SU-DHL-6 (cell line): ENCODE results near the gene CEP43.

ENCODE experiments used
- H2AFZ ChIP-seq: fragments of 200-600 bp; sonication (generic); 2 replicates; pipeline ENCODE4 v1.6.1; 2014; ENCODE audit warnings: low read depth, mild to moderate bottlenecking, moderate library complexity, mixed read lengths, antibody characterized with exemption, low read length; ENCODE audit not compliant: severe bottlenecking
- H3F3A ChIP-seq: fragments of 200-600 bp; shearing (Covaris generic); 2 replicates; pipeline ENCODE4 v1.6.0; 2016; ENCODE audit warnings: antibody characterized with exemption, mild to moderate bottlenecking; ENCODE audit not compliant: insufficient read depth
- H3K27ac ChIP-seq: fragments of 200-600 bp; sonication (generic); 2 replicates; pipeline ENCODE4 v1.5.1; 2016; ENCODE audit warnings: low read depth, mild to moderate bottlenecking, low read length, moderate library complexity, mixed read lengths
- H3K27me3 ChIP-seq: fragments of 200-600 bp; sonication (generic), shearing (Covaris generic); 2 replicates; pipeline ENCODE4 v1.6.0; 2014; ENCODE audit warnings: mild to moderate bottlenecking, low read length
- H3K36me3 ChIP-seq: fragments of 200-600 bp; sonication (generic); 2 replicates; pipeline ENCODE4 v1.6.1; 2014; ENCODE audit warnings: mild to moderate bottlenecking, low read length, mixed read lengths
- H3K4me2 ChIP-seq: fragments of 300-600, 200-600 bp; shearing (Covaris generic), sonication (generic); 2 replicates; pipeline ENCODE4 v1.6.0; 2014; ENCODE audit warnings: low read length, low read depth, mild to moderate bottlenecking; ENCODE audit not compliant: poor library complexity, severe bottlenecking
- H3K4me3 ChIP-seq: fragments of 200-600 bp; sonication (generic); 2 replicates; pipeline ENCODE4 v1.5.1; 2014; ENCODE audit warnings: antibody characterized with exemption, low read length, mild to moderate bottlenecking, mixed read lengths; ENCODE audit not compliant: insufficient read depth, poor library complexity, severe bottlenecking
- H3K79me2 ChIP-seq: fragments of 200-600 bp; sonication (generic); 2 replicates; pipeline ENCODE4 v1.6.1; 2014; ENCODE audit warnings: mild to moderate bottlenecking, low read length, moderate library complexity; ENCODE audit not compliant: insufficient read depth
- H3K9ac ChIP-seq: fragments of 200-600 bp; sonication (generic); 2 replicates; pipeline ENCODE4 v1.7.0; 2014; ENCODE audit warnings: mild to moderate bottlenecking, low read length
- H3K9me2 ChIP-seq: fragments of 200-600 bp; sonication (generic); replicated peaks from 2 replicates; pipeline ENCODE4 v1.6.1; 2014; ENCODE audit warnings: low read length; ENCODE audit not compliant: insufficient read depth
- H3K9me3 ChIP-seq: fragments of 200-600 bp; sonication (generic); 2 replicates; pipeline ENCODE4 v1.6.1; 2014; ENCODE audit warnings: low read length, mixed read lengths; ENCODE audit not compliant: insufficient read depth
- H4K20me1 ChIP-seq: fragments of 200-600 bp; sonication (generic); 2 replicates; pipeline ENCODE4 v1.6.1; 2014; ENCODE audit warnings: low read depth, mild to moderate bottlenecking, antibody characterized with exemption, low read length, moderate library complexity, mixed read lengths
- EZH2phosphoT487 ChIP-seq: fragments of 200-600 bp; sonication (generic), shearing (Covaris generic); conservative IDR thresholded peaks from 2 replicates; pipeline ENCODE4 v1.6.1; 2018; ENCODE audit warnings: mild to moderate bottlenecking, antibody characterized with exemption, low read length, moderate library complexity, mixed read lengths
- TF ChIP-seq, protein P1 (sequence below): fragments of 200-600 bp; sonication (generic); IDR thresholded peaks from one replicate; pipeline ENCODE4 v1.5.1; 2017; ENCODE audit warnings: antibody characterized with exemption, mild to moderate bottlenecking, low read length, moderate library complexity; ENCODE audit not compliant: insufficient read depth, poor library complexity, severe bottlenecking

The CEP43 gene

DNA sequence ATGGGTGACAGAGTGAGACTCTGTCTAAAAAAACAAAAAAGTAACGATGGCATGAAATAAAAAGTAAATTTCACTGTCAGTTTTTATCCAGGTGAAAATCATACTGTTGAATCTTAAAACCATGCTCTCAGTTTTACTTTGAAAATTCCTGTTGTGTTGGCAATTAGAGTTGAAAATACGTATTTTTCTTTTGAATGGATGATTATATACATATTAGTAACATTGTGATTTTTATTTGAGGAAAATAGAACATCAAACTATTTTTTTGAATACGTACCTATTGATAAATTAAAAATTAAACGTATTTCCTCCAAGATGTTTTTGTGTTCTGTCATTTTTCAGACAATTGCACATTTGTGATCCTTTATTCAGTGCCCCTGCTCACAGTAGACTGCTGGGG, 14.7 kb downstream of the CEP43 start:
- no peaks in the 10 kb centered on the region for H3K27me3 ChIP-seq
- H3K79me2 ChIP-seq, result peaks cover 4% of the 10 kb centered on the region; the same call in 1 of the 2 replicates
- H3K9me2 ChIP-seq, result no peaks in the 10 kb centered on the region
- H2AFZ ChIP-seq, result no peak overlapping the region
- no peak overlapping the region for H3K27ac ChIP-seq
- no peaks in the 10 kb centered on the region for H3K9me3 ChIP-seq
- peaks cover 6% of the 10 kb centered on the region; the same call in 1 of the 2 replicates for H3F3A ChIP-seq
- H3K4me2 ChIP-seq, result no peak overlapping the region
- peaks cover 27% of the 10 kb centered on the region; the same call in 1 of the 2 replicates for H3K36me3 ChIP-seq
- H4K20me1 ChIP-seq, result no peaks in the 10 kb centered on the region
- H3K9ac ChIP-seq, result no peak overlapping the region
- TF ChIP-seq, protein P1, sequence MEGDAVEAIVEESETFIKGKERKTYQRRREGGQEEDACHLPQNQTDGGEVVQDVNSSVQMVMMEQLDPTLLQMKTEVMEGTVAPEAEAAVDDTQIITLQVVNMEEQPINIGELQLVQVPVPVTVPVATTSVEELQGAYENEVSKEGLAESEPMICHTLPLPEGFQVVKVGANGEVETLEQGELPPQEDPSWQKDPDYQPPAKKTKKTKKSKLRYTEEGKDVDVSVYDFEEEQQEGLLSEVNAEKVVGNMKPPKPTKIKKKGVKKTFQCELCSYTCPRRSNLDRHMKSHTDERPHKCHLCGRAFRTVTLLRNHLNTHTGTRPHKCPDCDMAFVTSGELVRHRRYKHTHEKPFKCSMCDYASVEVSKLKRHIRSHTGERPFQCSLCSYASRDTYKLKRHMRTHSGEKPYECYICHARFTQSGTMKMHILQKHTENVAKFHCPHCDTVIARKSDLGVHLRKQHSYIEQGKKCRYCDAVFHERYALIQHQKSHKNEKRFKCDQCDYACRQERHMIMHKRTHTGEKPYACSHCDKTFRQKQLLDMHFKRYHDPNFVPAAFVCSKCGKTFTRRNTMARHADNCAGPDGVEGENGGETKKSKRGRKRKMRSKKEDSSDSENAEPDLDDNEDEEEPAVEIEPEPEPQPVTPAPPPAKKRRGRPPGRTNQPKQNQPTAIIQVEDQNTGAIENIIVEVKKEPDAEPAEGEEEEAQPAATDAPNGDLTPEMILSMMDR, result no peak
- TF ChIP-seq EZH2phosphoT487, result no peak
- H3K4me3 ChIP-seq, result no peak overlapping the region

DNA sequence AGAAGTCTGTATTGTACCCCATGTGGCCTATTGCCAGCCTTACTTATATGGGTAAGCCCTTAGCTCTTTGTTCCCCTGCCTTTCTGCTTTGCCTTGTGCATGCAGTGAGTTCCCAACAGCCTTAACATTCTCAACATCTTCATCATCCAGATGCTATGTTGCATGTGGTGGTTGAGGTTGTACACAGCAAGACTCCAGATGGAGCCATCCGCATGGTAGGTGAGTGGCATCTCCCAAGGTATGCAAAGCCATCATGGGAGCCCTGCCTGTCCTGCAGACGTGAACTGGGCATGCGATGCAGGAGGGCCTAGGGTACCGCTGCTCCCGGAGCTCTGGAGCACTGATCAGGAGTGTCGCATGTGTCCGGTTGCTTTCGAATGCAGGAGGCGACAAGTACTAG, 16.1 kb downstream of the CEP43 start:
- Histone ChIP-seq H4K20me1 (no peaks in the 10 kb centered on the region), H3K79me2 (no peaks in the 10 kb centered on the region), H3K4me2 (no peak overlapping the region), H3K4me3 (no peak overlapping the region), H3K9ac (no peak overlapping the region), H3K27ac (no peak overlapping the region), H3K9me3 (no peaks in the 10 kb centered on the region), H3K36me3 (peaks cover 29% of the 10 kb centered on the region; the same call in 1 of the 2 replicates), H3F3A (peaks cover 6% of the 10 kb centered on the region; the same call in 1 of the 2 replicates), H3K9me2 (no peaks in the 10 kb centered on the region), H3K27me3 (no peaks in the 10 kb centered on the region), H2AFZ (no peak overlapping the region)
- no peak for TF ChIP-seq EZH2phosphoT487
- TF ChIP-seq, protein P1, result no peak

DNA sequence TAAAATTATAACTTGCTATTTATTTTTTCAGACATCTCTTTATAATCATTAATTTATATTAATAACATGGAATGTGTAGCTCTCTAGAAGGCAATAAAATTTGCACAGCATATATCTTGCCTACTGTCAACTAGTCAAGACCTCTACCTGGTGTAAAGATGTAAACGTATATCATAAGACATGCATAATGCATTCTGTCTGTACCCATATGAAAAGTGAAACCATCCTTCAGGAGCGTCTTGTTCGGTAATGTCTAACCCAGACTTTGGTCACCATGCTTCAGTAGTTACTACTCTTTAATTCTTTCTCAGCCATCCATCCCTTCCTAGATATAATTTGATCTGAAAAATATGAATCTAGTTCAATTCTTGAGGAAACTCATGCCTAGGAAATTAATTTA, 21.0 kb downstream of the CEP43 start:
- no peak overlapping the region for H2AFZ ChIP-seq
- H3K9ac ChIP-seq, result no peak overlapping the region
- H3F3A ChIP-seq, result peaks cover 3% of the 10 kb centered on the region; the same call in 1 of the 2 replicates
- H3K27ac ChIP-seq, result no peak overlapping the region
- H3K4me3 ChIP-seq, result no peak overlapping the region
- peaks cover 21% of the 10 kb centered on the region; the same call in 1 of the 2 replicates for H3K36me3 ChIP-seq
- H3K4me2 ChIP-seq, result no peak overlapping the region
- TF ChIP-seq, protein P1, result no peak
- TF ChIP-seq EZH2phosphoT487, result no peak
- H3K9me2 ChIP-seq, result no peaks in the 10 kb centered on the region
- no peaks in the 10 kb centered on the region for H4K20me1 ChIP-seq
- H3K79me2 ChIP-seq, result no peaks in the 10 kb centered on the region
- no peaks in the 10 kb centered on the region for H3K9me3 ChIP-seq
- H3K27me3 ChIP-seq, result no peaks in the 10 kb centered on the region
